Keratinocyte (primary cell): ENCODE measurements around the gene CDH7. TPM values are rescaled to one million over a fixed set of nuclear protein-coding genes. Genes with fewer than 3 reads are reported as not detected.

ENCODE experiments used
- DNase-seq: peaks from one replicate; pipeline ENCODE4 v3.0.0-alpha.2; 2011; ENCODE audit warnings: low read depth, missing footprints, low spot score
- FAIRE-seq: peaks from 2 replicates; lab custom pipeline; 2011; peaks lifted over from hg19 to GRCh38; lab: Jason Lieb, UNC
- H2AFZ ChIP-seq: 2 replicates; pipeline ENCODE4 v1.6.0; 2012; ENCODE audit warnings: low read length, control low read depth, inconsistent platforms; ENCODE audit not compliant: control insufficient read depth
- H3K27ac ChIP-seq: 2 replicates; pipeline ENCODE4 v1.5.1; 2011; ENCODE audit warnings: low read length; ENCODE audit not compliant: control insufficient read depth, insufficient read depth
- H3K27me3 ChIP-seq: 3 replicates; pipeline ENCODE4 v1.6.0; 2011; ENCODE audit warnings: low read length; ENCODE audit not compliant: control insufficient read depth, insufficient read depth; ENCODE audit errors: extremely low read depth
- H3K36me3 ChIP-seq, 2 experiments: 2 replicates in 1 of 2; 3 replicates in 1 of 2; pipeline ENCODE4 v1.5.1; 2011; ENCODE audit warnings: low read length in 2 of 2, mild to moderate bottlenecking in 1 of 2; ENCODE audit not compliant: control insufficient read depth in 2 of 2, insufficient read depth in 2 of 2; ENCODE audit errors: extremely low read depth in 1 of 2
- H3K4me1 ChIP-seq: 3 replicates; pipeline ENCODE4 v1.5.1; 2011; ENCODE audit warnings: low read length; ENCODE audit not compliant: control insufficient read depth, insufficient read depth; ENCODE audit errors: extremely low read depth
- H3K4me2 ChIP-seq: 3 replicates; pipeline ENCODE4 v1.6.0; 2011; ENCODE audit warnings: low read depth, low read length; ENCODE audit not compliant: control insufficient read depth, insufficient read depth; ENCODE audit errors: extremely low read depth
- H3K4me3 ChIP-seq, 3 experiments: fragments of 200-600 bp in 1 of 3; sonication (generic) in 1 of 3; 2 replicates in 2 of 3; 3 replicates in 1 of 3; pipeline ENCODE4 v1.5.1; 2011 to 2016; ENCODE audit warnings: low read length in 3 of 3, mild to moderate bottlenecking in 3 of 3, control low read depth in 2 of 3, inconsistent platforms in 1 of 3, low read depth in 1 of 3, mixed read lengths in 1 of 3, mixed run types in 1 of 3, moderate library complexity in 1 of 3; ENCODE audit not compliant: control insufficient read depth in 2 of 3, insufficient read depth in 2 of 3; ENCODE audit errors: extremely low read depth in 1 of 3
- H3K79me2 ChIP-seq: 2 replicates; pipeline ENCODE4 v1.6.0; 2012; ENCODE audit warnings: low read length; ENCODE audit not compliant: control insufficient read depth, insufficient read depth
- H3K9ac ChIP-seq: 3 replicates; pipeline ENCODE4 v1.6.0; 2011; ENCODE audit warnings: low read length; ENCODE audit not compliant: control insufficient read depth, insufficient read depth; ENCODE audit errors: extremely low read depth
- H3K9me1 ChIP-seq: 3 replicates; pipeline ENCODE4 v1.6.0; 2011; ENCODE audit warnings: low read length; ENCODE audit not compliant: control insufficient read depth, insufficient read depth; ENCODE audit errors: extremely low read depth
- H3K9me3 ChIP-seq: 2 replicates; pipeline ENCODE4 v1.5.1; 2012; ENCODE audit warnings: low read depth, low read length; ENCODE audit not compliant: control insufficient read depth
- H4K20me1 ChIP-seq: 3 replicates; pipeline ENCODE4 v1.6.0; 2011; ENCODE audit warnings: low read length; ENCODE audit not compliant: control insufficient read depth, insufficient read depth; ENCODE audit errors: extremely low read depth
- CTCF ChIP-seq, 3 experiments: IDR thresholded peaks in 1 of 3; conservative IDR thresholded peaks in 1 of 3; optimal IDR thresholded peaks in 1 of 3; 2 replicates in 2 of 3; 3 replicates in 1 of 3; pipeline versions ENCODE3 to v1.5.1; 2011; ENCODE audit warnings: low read length in 3 of 3, mild to moderate bottlenecking in 3 of 3, moderate library complexity in 2 of 3, control low read depth in 1 of 3, inconsistent platforms in 1 of 3; ENCODE audit not compliant: insufficient read depth in 2 of 3; ENCODE audit errors: extremely low read depth in 1 of 3
- EZH2 ChIP-seq: IDR thresholded peaks from one replicate; pipeline ENCODE4 v1.6.1; 2012; ENCODE audit warnings: inconsistent platforms, mild to moderate bottlenecking, low read length, moderate library complexity
- dilution Hi-C: fragments of 300-500 bp; cut with MboI; formaldehyde crosslinking; loops from one replicate; pipeline ENCODE4 v1.7.0; 2020; ENCODE audit warnings: low sequenced_read_pairs; ENCODE audit not compliant: extremely low pct_ligation_motif_present
- polyA plus RNA-seq, 5 experiments: library from polyadenylated mRNA; depleted of rRNA in 3 of 5; stranded (reverse) in 3 of 5; stranded (forward) in 1 of 5; unstranded in 1 of 5; fragments of >200 nt; gene quantifications; 1 replicate in 1 of 5; 2 replicates in 3 of 5; 3 replicates in 1 of 5; pipeline versions ENCODE4 v1.2.1 to v1.2.3, GENCODE V29; 2011 to 2012; ENCODE audit warnings: missing spikeins in 2 of 5, low read depth in 1 of 5, low replicate concordance in 1 of 5

Gene CDH7
- polyA plus RNA-seq, 1 donor (not counting 4 experiments of a cell fraction or from before 2014, with no cell fraction given): not detected

GRCh38 chr18:65725251-65726050 is 25.4 kb upstream of the CDH7 start:
- Histone ChIP-seq H3K9me3 (no peaks in the 10 kb centered on the region), H4K20me1 (no peaks in the 10 kb centered on the region), H3K4me1 (no peaks in the 10 kb centered on the region), H3K79me2 (no peaks in the 10 kb centered on the region), H3K4me2 (no peak overlapping the region), H3K9ac (no peak overlapping the region), H2AFZ (no peak overlapping the region), H3K9me1 (no peaks in the 10 kb centered on the region), H3K36me3 (no peaks in the 10 kb centered on the region), H3K27me3 (no peaks in the 10 kb centered on the region), H3K4me3 (no peak overlapping the region), H3K27ac (no peak overlapping the region)
- DNase-seq: no peak
- FAIRE-seq: no peak
- dilution Hi-C loops: no loop called here
- TF ChIP-seq CTCF (optimal IDR thresholded peaks at IDR 0.05 in 1 of 3, IDR thresholded peaks at IDR 0.05 in 1 of 3, conservative IDR thresholded peaks at IDR 0.05 in 1 of 3; ENCODE audit: extremely low read depth in 1 of 3, insufficient read depth in 2 of 3, low read length in 3 of 3) (peak in 2 of 3 experiments; percentile 15 to 16), EZH2 (no peak)

GRCh38 chr18:65735155-65735554 is 15.7 kb upstream of the CDH7 start:
- DNase-seq (no peak), FAIRE-seq (no peak)
- no peak overlapping the region for H3K9ac ChIP-seq
- H3K27me3 ChIP-seq: no peaks in the 10 kb centered on the region
- H3K27ac ChIP-seq: no peak overlapping the region
- no peak overlapping the region for H2AFZ ChIP-seq
- H3K4me1 ChIP-seq: no peaks in the 10 kb centered on the region
- no peaks in the 10 kb centered on the region for H3K79me2 ChIP-seq
- H3K4me2 ChIP-seq: no peak overlapping the region
- H4K20me1 ChIP-seq: no peaks in the 10 kb centered on the region
- H3K4me3 ChIP-seq: no peak overlapping the region
- no peaks in the 10 kb centered on the region for H3K9me1 ChIP-seq
- no peaks in the 10 kb centered on the region for H3K9me3 ChIP-seq
- no peaks in the 10 kb centered on the region for H3K36me3 ChIP-seq
- dilution Hi-C loops: no loop called here
- TF ChIP-seq CTCF (optimal IDR thresholded peaks at IDR 0.05 in 1 of 3, IDR thresholded peaks at IDR 0.05 in 1 of 3, conservative IDR thresholded peaks at IDR 0.05 in 1 of 3; ENCODE audit: extremely low read depth in 1 of 3, insufficient read depth in 2 of 3, low read length in 3 of 3) (no peak), EZH2 (no peak)
